Endothelial cell of umbilical vein (primary cell): ENCODE measurements around the gene SOX13. TPM values are rescaled to one million over a fixed set of nuclear protein-coding genes. Genes with fewer than 3 reads are reported as not detected.

Source experiments
- BruUV-seq: library from RNA; stranded (reverse); fragments of 400-500 nt; replicated peaks from 2 replicates; lab custom pipeline; 2021; lab: Mats Ljungman, UMichigan
- CTCF ChIA-PET: fragments of 300-600, 350-600 bp; sonication (Branson Sonifier 250); formaldehyde crosslinking; loops from one replicate; lab custom pipeline; 2021; ENCODE audit warnings: antibody characterized with exemption, inconsistent platforms; lab: Charles Lee
- POLR2A ChIA-PET: fragments of 300-600, 350-600 bp; sonication (Branson Sonifier 250); formaldehyde crosslinking; loops from one replicate; lab custom pipeline; 2021; ENCODE audit warnings: antibody characterized with exemption, inconsistent platforms; lab: Charles Lee
- DNase-seq: peaks from one replicate; pipeline ENCODE4 v3.0.0-alpha.2; 2011; ENCODE audit warnings: low read depth, low spot score
- FAIRE-seq: peaks from 2 replicates; lab custom pipeline; 2011; peaks lifted over from hg19 to GRCh38; lab: Jason Lieb, UNC
- H2AFZ ChIP-seq: 2 replicates; pipeline ENCODE4 v1.6.0; 2012; ENCODE audit warnings: low read depth, low read length, control low read depth, inconsistent platforms
- H3K27ac ChIP-seq: 2 replicates; pipeline ENCODE4 v1.5.1; 2011; ENCODE audit warnings: low read depth, mild to moderate bottlenecking, control low read depth, low read length, moderate library complexity; ENCODE audit not compliant: insufficient read depth
- H3K27me3 ChIP-seq, 2 experiments: 2 replicates each; pipeline versions ENCODE4 v1.6.0 to v1.6.1; 2011; ENCODE audit warnings: low read length in 2 of 2, mixed read lengths in 1 of 2; ENCODE audit not compliant: control insufficient read depth in 2 of 2, insufficient read depth in 2 of 2
- H3K36me3 ChIP-seq, 2 experiments: 2 replicates in 1 of 2; 3 replicates in 1 of 2; pipeline ENCODE4 v1.5.1; 2011; ENCODE audit warnings: low read length in 2 of 2, mild to moderate bottlenecking in 1 of 2, moderate library complexity in 1 of 2; ENCODE audit not compliant: control insufficient read depth in 2 of 2, insufficient read depth in 2 of 2; ENCODE audit errors: extremely low read depth in 1 of 2
- H3K4me1 ChIP-seq: 3 replicates; pipeline ENCODE4 v1.5.1; 2011; ENCODE audit warnings: mild to moderate bottlenecking, low read length; ENCODE audit not compliant: control insufficient read depth, insufficient read depth; ENCODE audit errors: extremely low read depth
- H3K4me2 ChIP-seq: 2 replicates; pipeline ENCODE4 v1.6.1; 2011; ENCODE audit warnings: low read length, control low read depth, mixed read lengths; ENCODE audit not compliant: insufficient read depth
- H3K4me3 ChIP-seq, 3 experiments: fragments of 200-600 bp in 1 of 3; sonication (generic), shearing (Covaris generic) in 1 of 3; replicated peaks in 1 of 3; 2 replicates each; pipeline ENCODE4 v1.5.1; 2011 to 2016; ENCODE audit warnings: control low read depth in 3 of 3, low read length in 3 of 3, mild to moderate bottlenecking in 2 of 3, inconsistent platforms in 1 of 3, low read depth in 1 of 3, moderate library complexity in 1 of 3; ENCODE audit not compliant: insufficient read depth in 1 of 3
- H3K79me2 ChIP-seq: 2 replicates; pipeline ENCODE4 v1.6.0; 2012; ENCODE audit warnings: low read length, inconsistent platforms; ENCODE audit not compliant: control insufficient read depth, insufficient read depth
- H3K9ac ChIP-seq: replicated peaks from 2 replicates; pipeline ENCODE3; 2011; ENCODE audit warnings: low read length, control low read depth; ENCODE audit not compliant: insufficient read depth; ENCODE audit errors: extremely low read depth
- H3K9me1 ChIP-seq: replicated peaks from 3 replicates; pipeline ENCODE4 v1.6.0; 2011; ENCODE audit warnings: mild to moderate bottlenecking, low read length; ENCODE audit not compliant: control insufficient read depth, insufficient read depth; ENCODE audit errors: extremely low read depth
- H3K9me3 ChIP-seq: replicated peaks from 2 replicates; pipeline ENCODE4 v1.5.1; 2012; ENCODE audit warnings: low read length, inconsistent platforms; ENCODE audit not compliant: control insufficient read depth, insufficient read depth
- H4K20me1 ChIP-seq: replicated peaks from 2 replicates; pipeline ENCODE3; 2011; ENCODE audit warnings: mild to moderate bottlenecking, low read length; ENCODE audit not compliant: control insufficient read depth, insufficient read depth; ENCODE audit errors: extremely low read depth
- CTCF ChIP-seq, 2 donors: IDR thresholded peaks; 1 replicate in 1 of 2; 2 replicates in 1 of 2; pipeline ENCODE4 v1.5.1; 2011; ENCODE audit warnings: low read length in 2 of 2, mild to moderate bottlenecking in 2 of 2, moderate library complexity in 2 of 2, control low read depth in 1 of 2, inconsistent platforms in 1 of 2, low read depth in 1 of 2; ENCODE audit not compliant: insufficient read depth in 1 of 2; ENCODE audit errors: extremely low read depth in 1 of 2
- EZH2 ChIP-seq: IDR thresholded peaks from 2 replicates; pipeline ENCODE4 v1.6.1; 2012; ENCODE audit warnings: borderline replicate concordance, low read depth, mild to moderate bottlenecking, moderate library complexity, low read length, inconsistent platforms; ENCODE audit not compliant: severe bottlenecking
- JUN ChIP-seq: IDR thresholded peaks from 2 replicates; pipeline ENCODE4 v1.6.1; 2011; ENCODE audit warnings: borderline replicate concordance, low read depth; ENCODE audit not compliant: insufficient read length, insufficient read depth
- MAX ChIP-seq: IDR thresholded peaks from 2 replicates; pipeline ENCODE4 v1.6.1; 2011; ENCODE audit not compliant: insufficient read depth, insufficient read length
- POLR2A ChIP-seq: IDR thresholded peaks from 2 replicates; pipeline ENCODE4 v1.6.1; 2012; ENCODE audit warnings: low read depth, mild to moderate bottlenecking, control low read depth, low read length
- POLR2AphosphoS5 ChIP-seq: IDR thresholded peaks from 2 replicates; pipeline ENCODE4 v1.6.1; 2012; ENCODE audit warnings: low read depth, mild to moderate bottlenecking, control low read depth, low read length, moderate library complexity; ENCODE audit not compliant: insufficient read depth
- dilution Hi-C: fragments of 300-500 bp; cut with MboI; formaldehyde crosslinking; loops from one replicate; pipeline ENCODE4 v1.15.0; 2019; ENCODE audit warnings: low sequenced_read_pairs; ENCODE audit not compliant: extremely low pct_ligation_motif_present
- intact Hi-C: fragments of 100-400 bp; cut with micrococcal nuclease; formaldehyde crosslinking; loops from one replicate; pipeline ENCODE4 v1.10.0; 2022
- polyA plus RNA-seq, 4 experiments: library from polyadenylated mRNA; depleted of rRNA in 3 of 4; stranded (reverse) in 3 of 4; unstranded in 1 of 4; fragments of >200 nt; gene quantifications; 2 replicates each; pipeline versions ENCODE4 v1.2.1 to v1.2.3, GENCODE V29; 2011 to 2012; ENCODE audit warnings: missing spikeins in 1 of 4
- total RNA-seq: library from RNA; stranded (reverse); gene quantifications from 2 replicates; pipeline ENCODE4 v1.2.3, GENCODE V29; 2021

SOX13 gene
- total and polyA plus RNA-seq, 2 donors (not counting 3 experiments of a cell fraction or from before 2014, with no cell fraction given) = 40.8 to 57.7 TPM

GRCh38 chr1:204149107-204149506 is 76.2 kb downstream of the SOX13 start:
- H3K79me2 ChIP-seq = no peaks in the 10 kb centered on the region
- no peaks in the 10 kb centered on the region for H3K9me3 ChIP-seq
- no peak overlapping the region for H2AFZ ChIP-seq
- TF ChIP-seq EZH2 = no peak
- H3K4me1 ChIP-seq = peaks cover 5% of the 10 kb centered on the region
- dilution Hi-C loops = loop anchor here (25.0 kb wide), 1 partner anchor 287 kb away; the partner anchor contains the start of gene SNRPE
- no peaks in the 10 kb centered on the region for H3K36me3 ChIP-seq
- FAIRE-seq (no peak), DNase-seq (no peak)
- no peak overlapping the region for H3K4me2 ChIP-seq
- intact Hi-C loops = no loop called here
- CTCF ChIA-PET = interaction anchor here (1.1 to 3.8 kb wide), 4 partner anchors 14 to 65 kb away, joined by 3 to 29 read pairs (median 12); partner anchors contain the start of gene GOLT1A
- H3K9ac ChIP-seq = no peak overlapping the region
- H3K9me1 ChIP-seq = no peaks in the 10 kb centered on the region
- no peak overlapping the region for H3K27ac ChIP-seq
- POLR2A ChIA-PET = no interaction called here
- no peaks in the 10 kb centered on the region for H4K20me1 ChIP-seq
- no TSS peak for BruUV-seq
- H3K27me3 ChIP-seq = no peaks in the 10 kb centered on the region
- no peak overlapping the region for H3K4me3 ChIP-seq

DNA sequence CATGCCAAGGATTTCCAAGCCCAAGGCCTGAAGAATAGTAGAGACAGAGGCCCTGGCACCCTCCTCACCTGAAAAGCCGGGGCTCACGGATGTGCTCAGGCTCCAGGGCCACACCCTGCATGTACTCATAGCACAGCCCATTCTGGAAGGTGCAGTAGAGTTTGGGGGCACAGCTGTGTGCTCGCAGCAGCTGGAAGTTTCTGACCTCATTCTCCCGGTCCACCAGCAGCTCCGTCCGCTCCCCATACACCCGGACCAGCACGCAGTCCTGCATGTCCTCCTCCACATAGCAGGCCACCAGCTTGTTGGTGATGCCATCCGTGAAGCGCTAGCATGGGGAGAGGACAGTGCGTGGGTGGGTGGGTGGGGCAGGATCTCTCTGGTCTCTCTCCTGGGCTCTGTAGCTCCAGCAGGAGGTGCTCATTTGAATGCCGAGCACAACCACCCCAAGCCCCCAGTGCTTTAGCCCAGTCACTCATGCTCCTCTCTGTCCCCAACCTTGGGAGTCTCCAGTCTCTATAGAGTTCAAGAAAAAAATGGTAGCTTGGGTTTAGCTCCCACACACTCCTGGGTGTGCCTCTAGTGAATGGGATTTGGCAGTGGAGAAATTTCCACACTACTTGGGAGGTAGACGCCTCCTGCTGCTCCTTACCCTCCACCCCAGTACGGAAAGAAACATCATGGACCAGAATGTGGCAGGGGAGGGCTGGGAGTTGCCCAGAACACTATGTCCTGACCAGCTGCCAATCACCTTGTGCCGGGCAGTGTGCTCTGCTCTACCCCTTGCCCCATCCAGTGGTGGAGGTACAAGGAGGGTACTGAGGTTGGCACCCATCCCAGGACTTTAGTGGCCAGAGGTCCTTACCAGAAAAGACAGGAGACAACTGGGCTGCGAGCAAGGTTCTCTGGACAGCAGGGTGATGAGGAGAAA is 77.0 kb downstream of the SOX13 start:
- Histone ChIP-seq H3K36me3 (no peaks in the 10 kb centered on the region), H3K4me3 (no peak overlapping the region), H3K27me3 (no peaks in the 10 kb centered on the region), H3K9ac (no peak overlapping the region), H3K27ac (no peak overlapping the region), H3K4me2 (no peak overlapping the region), H3K4me1 (peaks cover 5% of the 10 kb centered on the region), H3K9me1 (no peaks in the 10 kb centered on the region), H3K9me3 (no peaks in the 10 kb centered on the region), H2AFZ (no peak overlapping the region), H4K20me1 (no peaks in the 10 kb centered on the region), H3K79me2 (no peaks in the 10 kb centered on the region)
- no TSS peak for BruUV-seq
- ChIA-PET POLR2A (no interaction called here), CTCF (interaction anchor here (1.1 to 3.8 kb wide), 4 partner anchors 13 to 213 kb away, joined by 3 to 29 read pairs (median 13); partner anchors contain the start of gene GOLT1A)
- dilution Hi-C loops (loop anchor here (25.0 kb wide), 2 partner anchors 187 to 288 kb away; partner anchors contain the start of gene SNRPE), intact Hi-C loops (loop anchor here (2.0 kb wide), 1 partner anchor 19 kb away; no protein-coding TSS in a partner anchor)
- TF ChIP-seq JUN = no peak
- no peak for TF ChIP-seq POLR2A
- TF ChIP-seq MAX = no peak
- TF ChIP-seq CTCF (IDR thresholded peaks at IDR 0.05; ENCODE audit: extremely low read depth in 1 of 2, insufficient read depth in 1 of 2, low read depth in 1 of 2, low read length in 2 of 2) = no peak
- TF ChIP-seq POLR2AphosphoS5 = no peak
- FAIRE-seq (no peak), DNase-seq (no peak)
